ENCODE results near the gene FKBP1A. TPM values are rescaled to one million over a fixed set of nuclear protein-coding genes. Genes with fewer than 3 reads are reported as not detected.
A peak's percentile ranks its signal among the peaks of the same experiment; 100 is the strongest.

The FKBP1A gene
- total and polyA plus RNA-seq, 2 donors (not counting 3 experiments of a cell fraction or from before 2014, with no cell fraction given) = 968 to 1,972 TPM

DNA sequence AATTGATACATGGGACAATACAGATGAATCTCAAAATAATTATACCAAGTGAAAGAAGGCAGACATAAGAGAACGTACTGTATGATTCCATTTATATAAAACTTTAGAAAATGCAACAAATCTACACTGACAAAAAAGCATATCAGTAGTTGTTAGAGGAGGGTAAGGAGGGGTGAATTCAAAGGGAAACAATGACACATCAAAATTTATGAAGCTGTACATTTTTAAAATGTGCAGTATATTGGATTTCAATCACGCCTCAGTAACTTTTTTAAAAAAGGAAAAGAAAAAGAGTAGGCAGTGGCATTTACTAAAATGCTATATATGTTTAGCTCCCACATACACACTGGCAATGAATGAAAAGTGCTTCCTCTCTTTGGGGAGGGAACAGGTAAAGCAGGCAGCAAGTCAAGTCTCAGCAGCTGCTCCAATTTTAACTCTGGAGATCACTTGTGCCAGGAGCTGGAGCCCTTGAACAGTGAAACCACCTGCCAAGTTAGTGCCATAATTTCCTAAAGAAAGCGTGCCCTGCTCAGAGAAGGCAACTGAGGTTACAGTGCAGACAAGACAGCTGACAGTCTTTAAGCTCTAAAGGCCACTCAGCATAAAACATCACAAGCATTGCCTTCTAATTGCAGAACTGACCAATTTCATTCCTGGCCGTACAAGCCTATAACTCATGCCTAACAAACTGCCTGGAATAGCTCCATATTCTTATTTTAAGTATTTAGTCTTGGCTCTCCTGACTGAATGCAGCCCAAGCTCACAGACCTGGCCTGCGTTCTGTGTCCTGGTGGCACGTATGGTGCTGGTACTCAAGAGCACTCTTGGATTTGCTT is 10.9 kb downstream of the FKBP1A start:
- dilution Hi-C loops (cut with MboI; ENCODE audit: extremely low pct_ligation_motif_present, low sequenced_read_pairs) (no loop called here), intact Hi-C loops (cut with micrococcal nuclease) (no loop called here)
- CTCF ChIA-PET = interaction anchor here (0.6 to 6.0 kb wide), 11 partner anchors 10 to 122 kb away, joined by 3 to 55 read pairs (median 4); no protein-coding TSS in a partner anchor
- Histone ChIP-seq H3K4me1 (ENCODE audit: control insufficient read depth, extremely low read depth, insufficient read depth, low read length) (peaks cover 95% of the 10 kb centered on the region), H4K20me1 (replicated peaks; ENCODE audit: control insufficient read depth, extremely low read depth, insufficient read depth, low read length) (peaks cover 10% of the 10 kb centered on the region), H3K36me3 (ENCODE audit: control insufficient read depth in 2 of 2, extremely low read depth in 1 of 2, insufficient read depth in 2 of 2, low read length in 2 of 2) (peaks cover 7 to 19% of the 10 kb centered on the region in 2 experiments), H3K27me3 (ENCODE audit: control insufficient read depth in 2 of 2, insufficient read depth in 2 of 2, low read length in 2 of 2) (no peaks in the 10 kb centered on the region), H3K79me2 (ENCODE audit: control insufficient read depth, insufficient read depth, low read length) (peaks cover 100% of the 10 kb centered on the region), H2AFZ (ENCODE audit: low read depth, low read length) (no peak overlapping the region), H3K9me3 (replicated peaks; ENCODE audit: control insufficient read depth, insufficient read depth, low read length) (no peaks in the 10 kb centered on the region), H3K9ac (replicated peaks; ENCODE audit: extremely low read depth, insufficient read depth, low read length) (no peak overlapping the region), H3K4me2 (ENCODE audit: insufficient read depth, low read length) (peak overlapping the region; percentile 4), H3K27ac (ENCODE audit: insufficient read depth, low read depth, low read length) (peak overlapping the region; percentile 9), H3K4me3 (replicated peaks in 1 of 3; ENCODE audit: insufficient read depth in 1 of 3, low read depth in 1 of 3, low read length in 3 of 3) (no peak overlapping the region), H3K9me1 (replicated peaks; ENCODE audit: control insufficient read depth, extremely low read depth, insufficient read depth, low read length) (no peaks in the 10 kb centered on the region)
- FAIRE-seq (peak; percentile 57), DNase-seq (ENCODE audit: low read depth, low spot score) (no peak)
- POLR2A ChIA-PET = interaction anchor here (0.8 to 1.4 kb wide), 2 partner anchors 9 to 58 kb away, joined by 4 to 5 read pairs; no protein-coding TSS in a partner anchor
- TF ChIP-seq POLR2A (IDR thresholded peaks at IDR 0.05; ENCODE audit: low read depth, low read length) (peak; percentile 48), FOS (IDR thresholded peaks at IDR 0.05; ENCODE audit: borderline replicate concordance, insufficient read depth, low read length) (no peak)
- no TSS peak for BruUV-seq (replicated peaks)

DNA sequence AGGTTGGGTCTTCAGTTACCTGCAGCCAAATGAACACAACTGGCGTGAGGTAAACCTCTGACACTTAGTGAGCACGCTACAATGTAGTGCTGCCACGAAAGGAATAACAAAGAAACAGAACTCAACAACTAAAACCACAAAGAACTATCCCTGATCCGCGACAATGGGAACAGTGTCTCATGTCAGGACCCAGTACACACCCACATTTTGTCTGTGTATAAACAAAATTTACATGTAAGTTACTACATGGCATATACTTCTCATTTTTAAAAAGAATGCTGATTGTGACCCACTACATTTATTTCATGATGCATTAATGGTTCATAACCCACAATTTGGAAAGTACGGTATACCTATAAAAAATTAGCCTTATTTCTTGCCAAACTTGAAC is 14.1 kb downstream of the FKBP1A start:
- Histone ChIP-seq H2AFZ (ENCODE audit: low read depth, low read length) (no peak overlapping the region), H3K36me3 (ENCODE audit: control insufficient read depth in 2 of 2, extremely low read depth in 1 of 2, insufficient read depth in 2 of 2, low read length in 2 of 2) (peaks cover 2 to 3% of the 10 kb centered on the region in 2 experiments), H3K27ac (ENCODE audit: insufficient read depth, low read depth, low read length) (peak overlapping the region; percentile 83), H3K9me3 (replicated peaks; ENCODE audit: control insufficient read depth, insufficient read depth, low read length) (no peaks in the 10 kb centered on the region), H3K79me2 (ENCODE audit: control insufficient read depth, insufficient read depth, low read length) (peaks cover 100% of the 10 kb centered on the region), H3K4me3 (replicated peaks in 1 of 3; ENCODE audit: insufficient read depth in 1 of 3, low read depth in 1 of 3, low read length in 3 of 3) (no peak overlapping the region), H3K9me1 (replicated peaks; ENCODE audit: control insufficient read depth, extremely low read depth, insufficient read depth, low read length) (no peaks in the 10 kb centered on the region), H3K4me2 (ENCODE audit: insufficient read depth, low read length) (peak overlapping the region; percentile 63), H3K27me3 (ENCODE audit: control insufficient read depth in 2 of 2, insufficient read depth in 2 of 2, low read length in 2 of 2) (no peaks in the 10 kb centered on the region), H3K4me1 (ENCODE audit: control insufficient read depth, extremely low read depth, insufficient read depth, low read length) (peaks cover 100% of the 10 kb centered on the region), H4K20me1 (replicated peaks; ENCODE audit: control insufficient read depth, extremely low read depth, insufficient read depth, low read length) (peaks cover 4% of the 10 kb centered on the region), H3K9ac (replicated peaks; ENCODE audit: extremely low read depth, insufficient read depth, low read length) (no peak overlapping the region)
- no TSS peak for BruUV-seq (replicated peaks)
- CTCF ChIA-PET = interaction anchor here (0.8 to 6.0 kb wide), 4 partner anchors 18 to 88 kb away, joined by 3 to 55 read pairs (median 4); partner anchors contain the start of gene NSFL1C
- no peak for DNase-seq (ENCODE audit: low read depth, low spot score)
- intact Hi-C loops (cut with micrococcal nuclease) (no loop called here), dilution Hi-C loops (cut with MboI; ENCODE audit: extremely low pct_ligation_motif_present, low sequenced_read_pairs) (no loop called here)
- POLR2A ChIA-PET = interaction anchor here (2.1 kb wide), 1 partner anchor 11 kb away, joined by 9 read pairs; no protein-coding TSS in a partner anchor
- TF ChIP-seq, protein P1, sequence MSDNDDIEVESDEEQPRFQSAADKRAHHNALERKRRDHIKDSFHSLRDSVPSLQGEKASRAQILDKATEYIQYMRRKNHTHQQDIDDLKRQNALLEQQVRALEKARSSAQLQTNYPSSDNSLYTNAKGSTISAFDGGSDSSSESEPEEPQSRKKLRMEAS (IDR thresholded peaks at IDR 0.05; ENCODE audit: insufficient read depth, insufficient read length) = no peak
- peak; percentile 11 for TF ChIP-seq POLR2A (IDR thresholded peaks at IDR 0.05; ENCODE audit: low read depth, low read length)
- no peak for FAIRE-seq

Data from endothelial cell of umbilical vein (primary cell).